A673 (cell line): ENCODE results near the gene ZDHHC19. TPM values are rescaled to one million over a fixed set of nuclear protein-coding genes. Genes with fewer than 3 reads are reported as not detected.

Experiments
- BruUV-seq: library from RNA; stranded (reverse); fragments of 400-500 nt; replicated peaks from 2 replicates; lab custom pipeline; 2021; lab: Mats Ljungman, UMichigan
- CTCF ChIA-PET: fragments of 300-600 bp; sonication (Branson Sonifier 250); formaldehyde crosslinking; loops from one replicate; lab custom pipeline; 2022; ENCODE audit warnings: antibody characterized with exemption; lab: Charles Lee
- POLR2A ChIA-PET: fragments of 300-600 bp; sonication (Branson Sonifier 250); formaldehyde crosslinking; loops from one replicate; lab custom pipeline; 2022; ENCODE audit warnings: antibody characterized with exemption; ENCODE audit not compliant: low non-redundant PET; lab: Charles Lee
- DNase-seq: peaks from one replicate; pipeline ENCODE4 v3.0.0-alpha.2; 2015; ENCODE audit warnings: low spot score
- H3K27ac ChIP-seq: fragments of 200-600 bp; sonication (generic); 2 replicates; pipeline ENCODE4 v1.5.1; 2016; ENCODE audit warnings: mixed run types, low read depth, mild to moderate bottlenecking, mixed read lengths, antibody characterized with exemption, low read length; ENCODE audit not compliant: poor library complexity, severe bottlenecking
- H3K27me3 ChIP-seq: fragments of 200-600 bp; sonication (generic); replicated peaks from 2 replicates; pipeline ENCODE4 v1.6.1; 2017; ENCODE audit warnings: mixed run types, low read depth, mild to moderate bottlenecking, mixed read lengths, antibody characterized with exemption, low read length; ENCODE audit not compliant: insufficient read depth, poor library complexity
- H3K36me3 ChIP-seq: fragments of 200-600 bp; sonication (generic); 2 replicates; pipeline ENCODE4 v1.6.1; 2016; ENCODE audit warnings: mixed run types, mild to moderate bottlenecking, mixed read lengths, antibody characterized with exemption, low read length; ENCODE audit not compliant: insufficient read depth, poor library complexity, severe bottlenecking
- H3K4me1 ChIP-seq: fragments of 200-600 bp; sonication (generic); 2 replicates; pipeline ENCODE4 v1.6.1; 2017; ENCODE audit warnings: mixed run types, mild to moderate bottlenecking, mixed read lengths, antibody characterized with exemption, low read length; ENCODE audit not compliant: insufficient read depth, poor library complexity, severe bottlenecking
- H3K4me3 ChIP-seq: fragments of 200-600 bp; sonication (generic); 2 replicates; pipeline ENCODE4 v1.5.1; 2016; ENCODE audit warnings: low read depth, mixed run types, mild to moderate bottlenecking, mixed read lengths, low read length; ENCODE audit not compliant: poor library complexity, severe bottlenecking
- H3K9me3 ChIP-seq: fragments of 200-600 bp; sonication (generic); 2 replicates; pipeline ENCODE4 v1.6.1; 2016; ENCODE audit warnings: mixed run types, low read depth, mild to moderate bottlenecking, mixed read lengths, antibody characterized with exemption, low read length; ENCODE audit not compliant: poor library complexity, severe bottlenecking
- CTCF ChIP-seq: fragments of 300-800, 200-600 bp; sonication (generic); conservative IDR thresholded peaks from 2 replicates; pipeline ENCODE4 v1.5.1; 2017; ENCODE audit warnings: low read depth, mild to moderate bottlenecking, antibody characterized with exemption, low read length, moderate library complexity, mixed read lengths
- EZH2 ChIP-seq: fragments of 200-600 bp; sonication (generic); IDR thresholded peaks from 2 replicates; pipeline ENCODE4 v1.6.1; 2017; ENCODE audit warnings: borderline replicate concordance, low read depth, mild to moderate bottlenecking, mixed read lengths, antibody characterized with exemption, low read length; ENCODE audit not compliant: poor library complexity, severe bottlenecking
- intact Hi-C: fragments of 100-400 bp; cut with micrococcal nuclease; formaldehyde crosslinking; loops from one replicate; pipeline ENCODE4 v1.10.0; 2022; ENCODE audit not compliant: unreplicated experiment
- total RNA-seq: library from RNA; stranded (reverse); gene quantifications from 2 replicates; pipeline ENCODE4 v1.2.3, GENCODE V29; 2021

The ZDHHC19 gene
- total RNA-seq, 1 experiment from 2014 or later, result not detected

GRCh38 chr3:196203846-196204245, 7.4 kb downstream of the ZDHHC19 start:
- H3K27ac ChIP-seq, result no peak overlapping the region
- BruUV-seq, result no TSS peak
- no peak for DNase-seq
- CTCF ChIA-PET, result no interaction called here
- no peak overlapping the region for H3K4me3 ChIP-seq
- no peaks in the 10 kb centered on the region for H3K36me3 ChIP-seq
- no peaks in the 10 kb centered on the region for H3K27me3 ChIP-seq
- no peaks in the 10 kb centered on the region for H3K9me3 ChIP-seq
- intact Hi-C loops, result no loop called here
- no peaks in the 10 kb centered on the region for H3K4me1 ChIP-seq
- POLR2A ChIA-PET, result no interaction called here
- no peak for TF ChIP-seq CTCF
- TF ChIP-seq EZH2, result no peak

GRCh38 chr3:196202516-196202970, 8.7 kb downstream of the ZDHHC19 start:
- DNase-seq, result no peak
- Histone ChIP-seq H3K27me3 (no peaks in the 10 kb centered on the region), H3K27ac (no peak overlapping the region), H3K4me1 (no peaks in the 10 kb centered on the region), H3K4me3 (no peak overlapping the region), H3K36me3 (no peaks in the 10 kb centered on the region), H3K9me3 (no peaks in the 10 kb centered on the region)
- BruUV-seq, result no TSS peak
- ChIA-PET POLR2A (no interaction called here), CTCF (no interaction called here)
- intact Hi-C loops, result no loop called here
- TF ChIP-seq EZH2 (no peak), CTCF (no peak)

- Histone ChIP-seq H3K27me3 (no peaks in the 10 kb centered on the region), H3K4me1 (no peaks in the 10 kb centered on the region), H3K4me3 (no peak overlapping the region), H3K9me3 (no peaks in the 10 kb centered on the region), H3K36me3 (no peaks in the 10 kb centered on the region), H3K27ac (no peak overlapping the region)
- TF ChIP-seq EZH2, result no peak
- peak; percentile 40; the same call in 1 of the 2 replicates for TF ChIP-seq CTCF
- intact Hi-C loops, result loop anchor here (5.0 kb wide), 1 partner anchor 177 kb away; no protein-coding TSS in a partner anchor
- ChIA-PET CTCF (no interaction called here), POLR2A (no interaction called here)
- peak; percentile 34 for DNase-seq
- no TSS peak for BruUV-seq
Measured at GRCh38 chr3:196198771-196199753, 12.1 kb downstream of the ZDHHC19 start.
